SK-N-SH (cell line): ENCODE measurements around the gene DIS3L2. TPM values are rescaled to one million over a fixed set of nuclear protein-coding genes. Genes with fewer than 3 reads are reported as not detected.

Source experiments
- CTCF ChIA-PET: fragments of 300-600, 350-600 bp; formaldehyde crosslinking; extraction: SDS; loops from one replicate; lab custom pipeline; 2021; lab: Yijun Ruan, JAX
- POLR2A ChIA-PET: fragments of 350-600 bp; sonication (Branson Sonifier 250); formaldehyde crosslinking; extraction: SDS; loops from one replicate; lab custom pipeline; 2020; ENCODE audit warnings: antibody characterized with exemption, inconsistent platforms; lab: Yijun Ruan, JAX
- DNase-seq: peaks from one replicate; pipeline ENCODE4 v3.0.0; 2012
- H2AFZ ChIP-seq: fragments of 200-600 bp; sonication (generic); 2 replicates; pipeline ENCODE4 v1.8.1; 2016; ENCODE audit warnings: antibody characterized with exemption, mild to moderate bottlenecking, low read depth
- H3F3A ChIP-seq: fragments of 200-600 bp; sonication (generic); replicated peaks from 2 replicates; pipeline ENCODE3; 2016; ENCODE audit warnings: antibody characterized with exemption, mild to moderate bottlenecking; ENCODE audit not compliant: insufficient read depth
- H3K27ac ChIP-seq, 2 experiments: fragments of 200-500 bp in 1 of 2; fragments of 200-600 bp in 1 of 2; sonication (Bioruptor generic) in 1 of 2; sonication (generic), shearing (Covaris generic) in 1 of 2; 2 replicates each; pipeline versions ENCODE4 v1.5.1 to v1.6.1; 2014 to 2016; ENCODE audit warnings: low read depth in 2 of 2, inconsistent platforms in 1 of 2, low read length in 1 of 2, mild to moderate bottlenecking in 1 of 2, mixed read lengths in 1 of 2
- H3K27me3 ChIP-seq: fragments of 200-600 bp; sonication (generic), shearing (Covaris generic); 2 replicates; pipeline ENCODE4 v1.6.1; 2016; ENCODE audit warnings: mixed run types; ENCODE audit not compliant: insufficient read depth
- H3K36me3 ChIP-seq, 2 experiments: fragments of 200-500 bp in 1 of 2; fragments of 200-600 bp in 1 of 2; sonication (Bioruptor generic) in 1 of 2; sonication (generic) in 1 of 2; replicated peaks in 1 of 2; 2 replicates each; pipeline versions ENCODE3 to v1.5.1; 2014 to 2016; ENCODE audit warnings: low read length in 1 of 2, mild to moderate bottlenecking in 1 of 2; ENCODE audit not compliant: insufficient read depth in 2 of 2, control insufficient read depth in 1 of 2
- H3K4me1 ChIP-seq, 2 experiments: fragments of 200-500 bp in 1 of 2; fragments of 200-600 bp in 1 of 2; sonication (Bioruptor generic) in 1 of 2; sonication (generic), shearing (Covaris generic) in 1 of 2; 2 replicates each; pipeline versions ENCODE4 v1.5.1 to v1.6.1; 2014 to 2016; ENCODE audit warnings: low read depth in 1 of 2, low read length in 1 of 2, mixed run types in 1 of 2; ENCODE audit not compliant: insufficient read depth in 2 of 2, control insufficient read depth in 1 of 2
- H3K4me2 ChIP-seq: fragments of 200-600 bp; sonication (generic), shearing (Covaris generic); 2 replicates; pipeline ENCODE4 v1.6.1; 2017; ENCODE audit warnings: mixed run types
- H3K4me3 ChIP-seq, 2 experiments: fragments of 200-500 bp in 1 of 2; fragments of 200-600 bp in 1 of 2; sonication (Bioruptor generic) in 1 of 2; sonication (generic), shearing (Covaris generic) in 1 of 2; 2 replicates each; pipeline versions ENCODE4 v1.5.1 to v1.8.1; 2014 to 2016; ENCODE audit warnings: low read depth in 2 of 2, inconsistent platforms in 1 of 2, low read length in 1 of 2, mild to moderate bottlenecking in 1 of 2, mixed read lengths in 1 of 2, moderate library complexity in 1 of 2
- H3K79me2 ChIP-seq: fragments of 200-600 bp; sonication (generic); 2 replicates; pipeline ENCODE4 v1.8.1; 2017; ENCODE audit warnings: mild to moderate bottlenecking; ENCODE audit not compliant: insufficient read depth
- H3K9ac ChIP-seq: fragments of 200-600 bp; sonication (generic); 2 replicates; pipeline ENCODE4 v1.6.1; 2017; ENCODE audit warnings: mixed run types
- H3K9me2 ChIP-seq: fragments of 200-600 bp; sonication (generic); 2 replicates; pipeline ENCODE4 v1.6.1; 2017; ENCODE audit warnings: mixed run types
- H3K9me3 ChIP-seq: fragments of 200-600 bp; sonication (generic); 2 replicates; pipeline ENCODE4 v1.6.1; 2017; ENCODE audit warnings: mixed run types, mild to moderate bottlenecking, moderate library complexity
- H4K20me1 ChIP-seq: fragments of 200-600 bp; sonication (generic); 2 replicates; pipeline ENCODE4 v1.6.1; 2017; ENCODE audit warnings: mild to moderate bottlenecking, mixed run types; ENCODE audit not compliant: insufficient read depth
- GATA2 ChIP-seq: sonication (generic); formaldehyde crosslinking; IDR thresholded peaks from 2 replicates; pipeline ENCODE4 v1.5.0; 2020; ENCODE audit warnings: mild to moderate bottlenecking, missing genetic modification reagents
- JUND ChIP-seq: IDR thresholded peaks from 2 replicates; pipeline ENCODE4 v1.4.0; 2012
- NFIC ChIP-seq: IDR thresholded peaks from 2 replicates; pipeline ENCODE4 v1.4.0; 2012; ENCODE audit warnings: borderline replicate concordance
- RAD21 ChIP-seq: IDR thresholded peaks from 2 replicates; pipeline ENCODE4 v1.6.1; 2012; ENCODE audit warnings: mild to moderate bottlenecking, low read length
- TCF12 ChIP-seq: IDR thresholded peaks from 2 replicates; pipeline ENCODE4 v1.4.0; 2012
- WGBS: methylation state at CpG from one replicate; pipeline ENCODE4 v1.1.6; 2017; ENCODE audit warnings: low lambda C conversion rate; 5-methylcytosine and 5-hydroxymethylcytosine counted together
- polyA plus RNA-seq, 3 experiments: library from polyadenylated mRNA; depleted of rRNA; stranded (reverse); fragments of >200 nt; gene quantifications; 2 replicates each; pipeline ENCODE4 v1.2.3, GENCODE V29; 2012

Gene DIS3L2
- polyA plus RNA-seq, 1 of the 3 experiments (the other 2 are of a cell fraction): 17.9 TPM

DNA sequence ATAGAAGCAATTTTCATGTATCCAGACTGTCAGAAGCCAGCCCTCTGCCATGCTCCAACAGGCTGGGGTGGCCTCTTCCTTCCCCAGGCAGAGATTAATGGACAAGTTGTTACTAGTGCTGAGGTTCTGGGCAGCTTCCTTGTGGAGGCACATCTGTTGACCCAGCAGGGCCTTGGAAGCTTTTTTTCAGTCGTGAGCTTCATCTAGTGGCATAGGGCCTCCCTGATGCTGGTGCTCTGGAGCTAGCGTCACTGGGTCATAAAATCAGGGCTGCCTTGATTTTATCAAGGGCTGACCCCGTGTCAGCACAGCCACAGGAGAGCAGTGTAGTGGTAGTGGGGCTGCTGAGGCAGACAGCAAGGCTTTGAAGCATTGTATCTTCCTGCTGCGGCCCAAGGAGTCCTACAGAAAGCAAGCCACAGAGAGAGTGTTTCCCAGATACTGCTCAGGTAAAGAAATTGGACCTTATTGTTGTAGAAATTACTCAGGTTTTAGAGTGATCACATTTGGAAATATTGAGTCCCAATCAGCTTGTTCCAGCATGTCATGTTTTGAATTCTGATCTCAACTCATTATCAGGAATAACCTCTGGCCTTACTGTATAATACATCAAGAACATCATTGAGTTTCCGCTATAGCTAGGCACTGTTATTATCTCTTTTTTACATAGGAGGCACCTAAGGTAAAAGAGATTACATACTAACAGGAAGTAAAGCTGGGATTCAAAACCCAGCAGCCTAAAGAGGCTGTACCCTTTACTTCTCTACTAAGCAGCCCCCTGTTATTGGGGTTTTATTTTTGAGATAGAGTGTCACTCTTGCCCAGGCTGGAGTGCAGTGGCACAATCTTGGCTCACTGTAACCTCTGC is 324.7 kb downstream of the DIS3L2 start:
- no peak overlapping the region for H2AFZ ChIP-seq
- POLR2A ChIA-PET: no interaction called here

DNA sequence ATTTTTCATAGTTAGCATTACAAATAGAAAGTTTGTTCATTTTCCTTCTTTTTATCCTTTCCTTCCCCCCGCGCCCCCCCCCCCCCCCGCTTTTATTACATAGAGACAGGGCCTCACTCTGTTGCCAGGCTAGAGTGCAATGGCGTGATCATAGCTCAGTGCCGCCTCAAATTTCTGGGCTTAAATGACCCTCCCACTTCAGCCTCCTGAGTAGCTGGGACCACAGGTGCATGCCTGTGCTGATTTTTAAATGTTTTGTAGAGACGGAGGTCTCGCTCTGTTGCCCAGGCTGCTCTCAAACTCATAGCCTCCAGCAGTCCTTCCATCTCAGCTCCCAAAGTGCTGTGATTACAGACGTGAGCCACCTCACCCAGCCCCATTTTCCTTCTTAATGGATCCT is 325.8 kb downstream of the DIS3L2 start:
- Histone ChIP-seq H3K9me2 (no peaks in the 10 kb centered on the region), H3K27ac (no peak overlapping the region), H3F3A (no peaks in the 10 kb centered on the region), H3K36me3 (peaks cover 0 to 8% of the 10 kb centered on the region in 2 experiments), H4K20me1 (no peaks in the 10 kb centered on the region), H3K4me2 (no peak overlapping the region), H2AFZ (no peak overlapping the region), H3K27me3 (no peaks in the 10 kb centered on the region), H3K4me1 (peaks cover 0 to 8% of the 10 kb centered on the region in 2 experiments; a peak in 1 of 4 replicates), H3K79me2 (no peaks in the 10 kb centered on the region), H3K9me3 (no peaks in the 10 kb centered on the region), H3K4me3 (no peak overlapping the region), H3K9ac (no peak overlapping the region)
- 88% methylated on average over 7 of the region's 8 CpGs for WGBS
- TF ChIP-seq TCF12: no peak
- ChIA-PET CTCF (interaction anchor here (0.7 to 1.3 kb wide), 3 partner anchors 10 to 360 kb away, joined by 4 to 5 read pairs (median 4); no protein-coding TSS in a partner anchor), POLR2A (no interaction called here)
- DNase-seq: no peak

More for the DNA sequence above, 324.7 kb downstream of the DIS3L2 start:
- Histone ChIP-seq H3K4me2 (no peak overlapping the region), H3K27ac (no peak overlapping the region), H3K27me3 (no peaks in the 10 kb centered on the region), H3K9ac (no peak overlapping the region), H3K9me2 (no peaks in the 10 kb centered on the region), H3K79me2 (no peaks in the 10 kb centered on the region), H4K20me1 (no peaks in the 10 kb centered on the region), H3K4me1 (peaks cover 0 to 8% of the 10 kb centered on the region in 2 experiments; a peak in 1 of 4 replicates), H3K9me3 (no peaks in the 10 kb centered on the region), H3K4me3 (no peak overlapping the region), H3F3A (no peaks in the 10 kb centered on the region), H3K36me3 (peaks cover 0 to 5% of the 10 kb centered on the region in 2 experiments)
- DNase-seq: peak; percentile 42
- 89% methylated on average over 5 of the region's 5 CpGs for WGBS
- TF ChIP-seq RAD21 (no peak), GATA2 (CRISPR knock-in tag) (peak; percentile 35; the same call in 1 of the 2 replicates)
- CTCF ChIA-PET: interaction anchor here (0.7 to 1.3 kb wide), 4 partner anchors 11 to 361 kb away, joined by 3 to 5 read pairs (median 4); no protein-coding TSS in a partner anchor

DNA sequence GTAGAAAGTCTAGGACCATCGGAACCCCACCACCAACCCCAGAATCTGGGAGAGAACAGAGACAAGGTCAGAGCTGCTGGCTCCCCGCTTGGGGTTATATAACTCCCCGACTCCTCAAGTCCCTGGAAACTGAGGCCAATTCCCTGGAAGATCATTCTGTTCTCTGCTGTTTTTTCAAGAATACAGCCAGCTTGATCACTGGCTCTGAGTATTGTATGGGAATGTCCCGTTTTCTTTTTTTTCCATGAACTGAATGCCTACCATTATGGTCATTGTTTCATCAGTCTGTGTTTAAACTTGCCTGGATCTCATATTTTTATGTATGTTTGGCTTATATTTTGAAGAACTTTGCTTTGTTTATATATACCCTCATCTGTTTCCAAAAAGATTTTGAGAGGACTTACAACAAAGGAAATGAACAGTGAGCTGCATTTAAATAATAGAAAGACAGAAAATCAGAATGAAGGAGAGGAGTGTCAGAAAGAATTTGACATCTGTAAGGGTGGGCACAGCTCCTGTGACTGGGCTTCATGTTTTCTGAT is 327.0 kb downstream of the DIS3L2 start:
- H3K9ac ChIP-seq: no peak overlapping the region
- POLR2A ChIA-PET: no interaction called here
- H3K4me3 ChIP-seq: no peak overlapping the region
- no peak overlapping the region for H2AFZ ChIP-seq
- no peaks in the 10 kb centered on the region for H4K20me1 ChIP-seq
- DNase-seq: no peak
- WGBS: 97% methylated on average over 4 of the region's 4 CpGs
- no peak for TF ChIP-seq NFIC
- no peak for TF ChIP-seq JUND
- no peaks in the 10 kb centered on the region for H3F3A ChIP-seq
- no peak overlapping the region for H3K27ac ChIP-seq
- peaks cover 0 to 12% of the 10 kb centered on the region in 2 experiments; a peak in 1 of 4 replicates for H3K4me1 ChIP-seq
- no peak overlapping the region for H3K4me2 ChIP-seq
- no peaks in the 10 kb centered on the region for H3K79me2 ChIP-seq
- no peaks in the 10 kb centered on the region for H3K27me3 ChIP-seq
- H3K9me2 ChIP-seq: no peaks in the 10 kb centered on the region
- peaks cover 0 to 8% of the 10 kb centered on the region in 2 experiments for H3K36me3 ChIP-seq
- CTCF ChIA-PET: interaction anchor here (1.2 kb wide), 1 partner anchor 382 kb away, joined by 3 read pairs; no protein-coding TSS in a partner anchor
- H3K9me3 ChIP-seq: no peaks in the 10 kb centered on the region
